NCI-H774 (cell line): ENCODE results near the gene G6PD.

Experiments
- DNase-seq: peaks from one replicate; lab custom pipeline; 2025; lab: John Stamatoyannopoulos, UW

The G6PD gene

GRCh38 chrX:154487518-154488290 lies 58.9 kb downstream of the G6PD start:
- DNase-seq, result no peak

- DNase-seq, result peak; percentile 48
These were observed 60.0 kb downstream of the G6PD start, which contains the start of gene UBL4A for GRCh38 chrX:154486396-154487207. Gene UBL4A, minus strand, starts transcription at chrX:154486615. Its CDS starts 31 bp downstream, at chrX:154486584.

- DNase-seq, result no peak
These were observed 60.6 kb downstream of the G6PD start for GRCh38 chrX:154486052-154486395.

- no peak for DNase-seq
These were observed 61.2 kb downstream of the G6PD start for GRCh38 chrX:154485150-154486051.

- no peak for DNase-seq
These were observed 62.1 kb downstream of the G6PD start for GRCh38 chrX:154484255-154485149.

GRCh38 chrX:154483325-154483724 lies 63.3 kb downstream of the G6PD start:
- no peak for DNase-seq

- no peak for DNase-seq
These were observed 63.9 kb downstream of the G6PD start for GRCh38 chrX:154482786-154483185.

GRCh38 chrX:154481911-154482601 lies 64.6 kb downstream of the G6PD start:
- no peak for DNase-seq
